Psoas muscle (tissue), 8 donors: ENCODE measurements around the gene CPTP. TPM values are rescaled to one million over a fixed set of nuclear protein-coding genes. Genes with fewer than 3 reads are reported as not detected.
A peak's percentile ranks its signal among the peaks of the same experiment; 100 is the strongest.

Source experiments
- ATAC-seq, 4 donors: fragments of 200-7000 bp; cut with Tn5 transposase; one replicate each; pipeline ENCODE4 v1.9.1; 2020; ENCODE audit warnings: moderate library complexity in 3 of 4, mild to moderate bottlenecking in 2 of 4
- DNase-seq, 2 donors: peaks; one replicate each; pipeline ENCODE4 v3.0.0-alpha.2; 2020
- H3K27ac ChIP-seq: fragments of 200-600 bp; one replicate; pipeline ENCODE4 v1.8.0; 2022
- H3K27me3 ChIP-seq, 3 donors: fragments of 200-600 bp in 1 of 3; one replicate each; pipeline versions ENCODE4 v1.6.1 to v1.8.0; 2013 to 2022; ENCODE audit warnings: low read length in 2 of 3, mild to moderate bottlenecking in 2 of 3, moderate library complexity in 1 of 3; ENCODE audit not compliant: insufficient read depth in 3 of 3
- H3K36me3 ChIP-seq, 2 donors: fragments of 200-600 bp in 1 of 2; one replicate each; pipeline versions ENCODE4 v1.6.1 to v1.8.0; 2013 to 2022; ENCODE audit warnings: low read depth in 1 of 2, mild to moderate bottlenecking in 1 of 2, moderate library complexity in 1 of 2; ENCODE audit not compliant: insufficient read depth in 1 of 2
- H3K4me1 ChIP-seq: fragments of 200-600 bp; one replicate; pipeline ENCODE4 v1.8.0; 2022
- H3K4me3 ChIP-seq: fragments of 200-600 bp; one replicate; pipeline ENCODE4 v1.8.0; 2022; ENCODE audit warnings: mild to moderate bottlenecking
- H3K9me3 ChIP-seq: fragments of 200-600 bp; one replicate; pipeline ENCODE4 v1.8.0; 2022
- CTCF ChIP-seq: fragments of 200-600 bp; IDR thresholded peaks from one replicate; pipeline ENCODE4 v1.8.0; 2022; ENCODE audit warnings: antibody characterized with exemption
- WGBS, 3 donors: extraction: QIAGEN DNeasy Blood & Tissue Kit; methylation state at CpG; one replicate each; pipeline versions ENCODE4 v1.1.6 to v1.1.7; 2013; 5-methylcytosine and 5-hydroxymethylcytosine counted together
- intact Hi-C, 2 donors: fragments of 100-400 bp; cut with DNase I; formaldehyde crosslinking; loops; one replicate each; pipeline versions ENCODE4 v1.11.0 to v1.14.2; 2022
- polyA plus RNA-seq, 3 donors: library from polyadenylated mRNA; stranded (reverse); fragments of 200-250 nt; gene quantifications; one replicate each; pipeline ENCODE4 v1.2.3, GENCODE V29; 2013
- total RNA-seq, 4 donors: library from RNA; stranded (reverse); fragmentation: NEBNext Ultra II Directional in 2 of 4; extraction: Animal tissue kit (Norgen Biotek cat#: 25700) in 2 of 4; gene quantifications; one replicate each; pipeline versions ENCODE4 v1.2.1 to v1.2.4, GENCODE V29; 2021 to 2023
- donor health status: healthy with polysubstance abuse.
- donor health status: DM: no; HTN: no; CAD: no; lungs with moderate emphysema.
- donor health status: Bipolar disorder and iron deficiency.
- donor health status: healthy.
- donor health status: DM: yes; HTN: yes; CAD: no.
- donor health status: DM: no; HTN: no; CAD: no.
- donor health status: DM: no; HTN: no; CAD: no.
- donor health status: DM: yes; HTN: yes; CAD: no.

CPTP gene
- total and polyA plus RNA-seq, 7 donors: 18.2 to 39.5 (median 31.3) TPM

DNA sequence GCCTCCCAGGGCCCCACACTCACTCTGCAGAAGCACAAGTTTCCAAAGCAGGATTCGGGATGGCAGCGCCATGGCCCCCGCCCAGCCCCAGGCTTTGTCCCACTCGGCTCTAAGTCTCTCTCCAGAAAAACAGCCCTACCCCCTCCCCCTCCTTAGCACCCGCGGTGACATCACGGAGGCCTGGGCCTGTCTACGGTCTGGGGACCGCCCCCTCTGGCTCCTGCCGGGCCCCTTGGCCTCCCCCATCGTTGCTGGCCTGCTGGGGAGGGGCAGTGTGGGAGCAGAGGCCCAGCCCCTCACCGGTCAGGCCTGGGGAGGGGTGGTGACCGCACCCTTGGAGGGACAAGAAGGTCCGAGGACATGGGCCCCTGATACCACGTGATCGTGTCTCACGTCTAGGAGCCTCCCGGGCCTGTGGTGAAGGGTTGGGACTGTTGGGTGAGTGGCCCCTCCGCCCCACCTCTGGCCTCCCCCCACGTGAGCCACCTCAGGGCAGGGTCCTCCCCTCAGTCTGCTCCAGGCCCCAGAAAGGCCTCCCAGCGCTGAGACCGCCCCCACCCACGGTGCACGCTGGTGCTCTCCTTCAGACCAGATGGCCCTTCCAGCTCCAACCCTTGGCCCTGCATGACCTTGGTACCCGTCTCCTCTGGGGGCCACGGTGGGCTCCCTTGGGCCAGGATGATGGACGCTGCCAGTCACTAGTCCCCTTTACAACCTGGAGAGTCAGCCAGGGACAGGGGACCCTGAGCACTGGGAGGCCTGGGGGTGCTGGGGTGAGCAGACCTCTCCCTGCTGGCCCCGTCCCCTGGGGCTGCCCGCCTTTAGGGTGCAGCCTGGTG, 34.0 kb downstream of the CPTP start, which contains the start of gene MXRA8:
Gene MXRA8, minus strand, starts transcription at position 123 of the 839 bp plus-strand sequence. Its CDS starts 51 bp downstream, at position 72.
- Histone ChIP-seq H3K36me3 (peaks cover 0 to 4% of the 10 kb centered on the region in 2 donors), H3K4me3 (peak within 1 kb of the TSS; percentile 57), H3K27ac (peak within 1 kb of the TSS; percentile 65), H3K9me3 (no peaks in the 10 kb centered on the region), H3K27me3 (peaks cover 0 to 57% (median 11%) of the 10 kb centered on the region in 3 donors), H3K4me1 (peaks cover 16% of the 10 kb centered on the region)
- intact Hi-C loops: no loop called here
- 15 to 38% (median 17%) methylated on average over 21 to 29 of the region's 29 CpGs for WGBS, 3 donors
- DNase-seq (peak; percentile 85 to 90), ATAC-seq (peak; percentile 20 to 58 (median 44))
- TF ChIP-seq CTCF: no peak

- peaks cover 15% of the 10 kb centered on the region for H3K4me1 ChIP-seq
- H3K27me3 ChIP-seq: peaks cover 0 to 54% (median 11%) of the 10 kb centered on the region in 3 donors
- ATAC-seq: no peak
Measured at GRCh38 chr1:1359308-1359663, 34.7 kb downstream of the CPTP start.

DNA sequence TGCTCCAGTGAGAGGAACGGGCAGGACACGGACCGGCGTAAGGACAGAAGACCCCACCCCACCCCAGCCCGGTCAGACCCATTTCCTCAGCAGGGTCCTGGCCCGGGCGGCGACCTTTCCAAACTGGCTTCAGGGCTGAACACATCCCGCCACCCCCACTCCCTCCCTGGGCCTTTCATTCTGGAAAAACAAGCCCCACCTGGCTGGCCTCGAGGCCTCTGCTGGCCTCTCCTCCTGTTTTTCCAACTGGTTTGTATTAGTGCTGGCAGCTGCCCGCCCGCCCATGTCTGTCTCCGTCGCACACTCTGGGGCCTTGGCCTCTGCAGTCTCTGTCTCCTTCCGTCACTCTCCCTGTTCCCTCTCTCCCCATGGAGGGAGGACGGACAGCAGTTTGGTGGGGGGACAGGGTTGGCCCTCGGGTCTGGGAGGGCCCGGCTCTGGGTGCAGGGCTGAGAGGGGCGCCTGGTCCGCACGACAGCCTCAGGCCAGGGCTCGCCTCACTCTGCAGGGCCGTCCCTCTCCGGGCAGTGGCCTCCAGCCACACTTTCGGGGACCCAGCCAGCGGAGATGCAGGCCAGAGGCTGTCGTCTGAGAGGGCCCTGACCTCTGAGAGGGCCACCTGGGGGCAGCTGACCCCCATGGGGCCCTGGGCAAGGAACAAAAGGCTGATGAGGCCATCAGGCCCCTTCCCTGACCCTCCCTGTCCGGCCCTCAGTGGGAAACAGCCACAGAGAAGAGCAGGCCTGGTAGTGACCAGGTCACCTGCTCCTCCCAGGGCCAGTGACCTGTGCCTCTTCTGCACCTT, 35.3 kb downstream of the CPTP start:
- WGBS, 3 donors: 35 to 66% (median 38%) methylated on average over 25 to 28 of the region's 28 CpGs
- peak; percentile 63 to 76 for DNase-seq
- Histone ChIP-seq H3K36me3 (no peaks in the 10 kb centered on the region), H3K4me3 (no peak overlapping the region), H3K27me3 (peaks cover 0 to 48% (median 11%) of the 10 kb centered on the region in 3 donors), H3K4me1 (peaks cover 15% of the 10 kb centered on the region), H3K27ac (peak overlapping the region; percentile 65), H3K9me3 (no peaks in the 10 kb centered on the region)
- intact Hi-C loops: no loop called here
- no peak for TF ChIP-seq CTCF
- ATAC-seq: peak in 3 of 4 donors; percentile 16 to 22 (median 16)

More at GRCh38 chr1:1359308-1359663, 34.7 kb downstream of the CPTP start:
- DNase-seq: peak in 1 of 2 donors; percentile 38
- Histone ChIP-seq H3K9me3 (no peaks in the 10 kb centered on the region), H3K4me3 (peak overlapping the region; percentile 57), H3K36me3 (peaks cover 0 to 2% of the 10 kb centered on the region in 2 donors), H3K27ac (peak overlapping the region; percentile 65)
- intact Hi-C loops: no loop called here
- TF ChIP-seq CTCF: no peak
- WGBS, 3 donors: 58 to 64% (median 59%) methylated on average over 6 of the region's 6 CpGs

DNA sequence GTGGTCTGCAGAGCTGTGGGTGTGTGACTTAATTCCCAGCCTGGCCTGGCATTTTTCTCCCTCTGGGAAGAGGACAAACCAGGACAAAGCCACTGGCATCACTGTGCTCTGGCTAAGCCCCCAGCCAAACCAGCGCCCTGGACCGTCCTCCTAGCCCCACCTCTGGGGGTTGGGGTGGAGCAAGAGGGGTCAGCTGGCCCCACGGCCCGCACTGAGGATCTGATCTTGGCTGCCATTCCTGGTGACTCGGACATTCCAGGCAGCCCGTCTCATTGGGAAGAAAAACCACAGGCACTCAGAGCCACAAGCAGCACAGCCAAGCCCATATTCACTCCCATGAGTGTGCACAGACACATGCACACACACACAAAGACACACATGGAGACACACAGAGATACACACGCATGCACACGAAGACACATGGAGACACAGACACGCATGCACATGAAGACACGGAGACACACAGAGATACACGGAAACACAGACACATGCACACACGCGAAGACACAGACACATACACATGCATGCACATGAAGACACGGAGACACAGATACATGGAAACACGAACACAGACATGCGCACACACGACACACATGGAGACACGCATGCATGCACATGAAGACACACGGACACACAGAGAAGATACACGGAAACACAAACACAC, 36.0 kb downstream of the CPTP start:
- intact Hi-C loops: no loop called here
- no peak for TF ChIP-seq CTCF
- ATAC-seq (peak; percentile 67 to 82 (median 81)), DNase-seq (peak; percentile 88 to 91)
- 40 to 54% (median 41%) methylated on average over 20 of the region's 20 CpGs for WGBS, 3 donors
- Histone ChIP-seq H3K36me3 (no peaks in the 10 kb centered on the region), H3K27me3 (peaks cover 0 to 42% (median 11%) of the 10 kb centered on the region in 3 donors), H3K27ac (peak overlapping the region; percentile 65), H3K4me3 (no peak overlapping the region), H3K4me1 (peaks cover 15% of the 10 kb centered on the region), H3K9me3 (no peaks in the 10 kb centered on the region)
